ENCODE results near the gene TRAPPC2. TPM values are rescaled to one million over a fixed set of nuclear protein-coding genes. Genes with fewer than 3 reads are reported as not detected.

TRAPPC2 gene
- total RNA-seq, 1 donor = 23.5 TPM

DNA sequence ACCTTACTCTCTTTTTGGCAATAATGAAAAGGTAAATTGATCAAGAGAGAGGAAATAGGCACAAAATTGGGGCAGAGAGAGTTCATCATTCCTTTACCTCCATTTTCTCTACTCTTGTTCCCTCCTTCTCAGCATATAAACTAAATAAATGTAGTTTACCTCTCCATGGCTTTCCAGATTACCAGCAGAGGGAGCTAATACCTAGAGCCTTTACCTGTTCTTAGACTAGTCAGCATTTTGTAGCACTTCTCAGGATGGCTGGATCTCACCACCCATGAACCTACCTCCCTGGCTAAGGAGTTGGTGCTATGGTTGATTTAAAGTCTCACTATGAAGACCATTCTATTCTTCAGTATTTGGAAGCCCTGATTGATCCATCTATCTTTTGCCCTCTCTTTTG lies 15.8 kb upstream of the TRAPPC2 start:
- TF ChIP-seq, protein P1, sequence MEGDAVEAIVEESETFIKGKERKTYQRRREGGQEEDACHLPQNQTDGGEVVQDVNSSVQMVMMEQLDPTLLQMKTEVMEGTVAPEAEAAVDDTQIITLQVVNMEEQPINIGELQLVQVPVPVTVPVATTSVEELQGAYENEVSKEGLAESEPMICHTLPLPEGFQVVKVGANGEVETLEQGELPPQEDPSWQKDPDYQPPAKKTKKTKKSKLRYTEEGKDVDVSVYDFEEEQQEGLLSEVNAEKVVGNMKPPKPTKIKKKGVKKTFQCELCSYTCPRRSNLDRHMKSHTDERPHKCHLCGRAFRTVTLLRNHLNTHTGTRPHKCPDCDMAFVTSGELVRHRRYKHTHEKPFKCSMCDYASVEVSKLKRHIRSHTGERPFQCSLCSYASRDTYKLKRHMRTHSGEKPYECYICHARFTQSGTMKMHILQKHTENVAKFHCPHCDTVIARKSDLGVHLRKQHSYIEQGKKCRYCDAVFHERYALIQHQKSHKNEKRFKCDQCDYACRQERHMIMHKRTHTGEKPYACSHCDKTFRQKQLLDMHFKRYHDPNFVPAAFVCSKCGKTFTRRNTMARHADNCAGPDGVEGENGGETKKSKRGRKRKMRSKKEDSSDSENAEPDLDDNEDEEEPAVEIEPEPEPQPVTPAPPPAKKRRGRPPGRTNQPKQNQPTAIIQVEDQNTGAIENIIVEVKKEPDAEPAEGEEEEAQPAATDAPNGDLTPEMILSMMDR (IDR thresholded peaks at IDR 0.05; ENCODE audit: extremely low read depth, low read depth, low read length) = peak; percentile 68
- no peak overlapping the region for H3K4me3 ChIP-seq (ENCODE audit: insufficient read depth, low read length)

DNA sequence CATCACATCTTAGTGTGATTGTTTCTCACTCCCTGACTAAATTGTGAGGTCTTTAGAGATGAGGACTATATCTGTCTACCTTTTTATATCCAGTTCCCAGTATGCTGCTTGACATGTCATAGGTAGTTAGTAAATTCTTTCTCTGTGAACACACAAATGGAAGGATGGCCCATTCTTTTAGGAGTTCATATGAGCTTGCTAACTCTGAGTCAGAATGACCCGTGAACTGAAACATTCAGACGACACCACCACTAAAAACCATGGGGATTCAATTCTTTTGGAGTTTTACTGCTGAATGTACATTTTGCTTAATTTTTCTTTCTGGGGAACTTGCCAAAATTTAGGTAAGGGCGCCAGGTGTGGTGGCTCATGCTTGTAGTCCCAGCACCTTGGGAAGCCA lies 14.1 kb upstream of the TRAPPC2 start:
- Histone ChIP-seq H2AFZ (ENCODE audit: low read length) (no peak overlapping the region), H3K4me1 (ENCODE audit: insufficient read depth, low read length) (peaks cover 3% of the 10 kb centered on the region), H3K4me3 (ENCODE audit: insufficient read depth, low read length) (no peak overlapping the region), H3K9me3 (ENCODE audit: low read depth, low read length) (no peaks in the 10 kb centered on the region), H3K27ac (ENCODE audit: low read depth, low read length) (peak overlapping the region; percentile 16), H3K27me3 (ENCODE audit: insufficient read depth, low read length) (no peaks in the 10 kb centered on the region), H3K4me2 (ENCODE audit: insufficient read depth, low read length) (no peak overlapping the region), H3K79me2 (ENCODE audit: insufficient read depth, low read length) (no peaks in the 10 kb centered on the region), H4K20me1 (ENCODE audit: insufficient read depth, low read length) (no peaks in the 10 kb centered on the region), H3K36me3 (ENCODE audit: insufficient read depth, low read length) (peaks cover 33% of the 10 kb centered on the region)
- no peak for DNase-seq (ENCODE audit: insufficient read length, low spot score, missing footprints)
- TF ChIP-seq, protein P1 (IDR thresholded peaks at IDR 0.05; ENCODE audit: extremely low read depth, low read depth, low read length) = no peak

More for the DNA sequence above, 15.8 kb upstream of the TRAPPC2 start:
- Histone ChIP-seq H3K79me2 (ENCODE audit: insufficient read depth, low read length) (no peaks in the 10 kb centered on the region), H3K27me3 (ENCODE audit: insufficient read depth, low read length) (no peaks in the 10 kb centered on the region), H4K20me1 (ENCODE audit: insufficient read depth, low read length) (no peaks in the 10 kb centered on the region), H3K9me3 (ENCODE audit: low read depth, low read length) (no peaks in the 10 kb centered on the region), H3K4me1 (ENCODE audit: insufficient read depth, low read length) (peaks cover 3% of the 10 kb centered on the region), H2AFZ (ENCODE audit: low read length) (no peak overlapping the region), H3K36me3 (ENCODE audit: insufficient read depth, low read length) (peaks cover 25% of the 10 kb centered on the region), H3K27ac (ENCODE audit: low read depth, low read length) (no peak overlapping the region), H3K4me2 (ENCODE audit: insufficient read depth, low read length) (no peak overlapping the region)
- DNase-seq (ENCODE audit: insufficient read length, low spot score, missing footprints) = peak; percentile 42

DNA sequence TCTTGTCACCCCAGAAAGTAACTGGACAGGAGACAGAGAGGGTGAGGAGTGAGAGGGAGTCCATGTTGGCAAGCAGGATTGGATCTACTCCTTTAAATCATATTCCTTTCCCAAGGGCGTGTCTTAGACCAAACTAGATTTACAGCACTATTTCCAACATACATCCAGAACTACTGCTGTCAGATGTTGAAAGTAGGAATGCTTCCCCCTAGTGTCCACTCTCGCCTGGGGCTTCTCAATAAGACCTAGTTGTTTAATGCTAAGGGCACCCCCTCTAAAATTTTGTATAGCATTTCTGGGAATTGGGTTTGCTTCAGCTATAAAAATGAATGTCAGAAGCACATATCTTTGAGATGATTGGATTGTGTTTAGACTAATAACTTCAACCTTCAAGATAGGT lies 13.4 kb upstream of the TRAPPC2 start:
- no peak overlapping the region for H2AFZ ChIP-seq (ENCODE audit: low read length)
- H3K4me2 ChIP-seq (ENCODE audit: insufficient read depth, low read length) = no peak overlapping the region
- DNase-seq (ENCODE audit: insufficient read length, low spot score, missing footprints) = peak; percentile 57
- no peak overlapping the region for H3K27ac ChIP-seq (ENCODE audit: low read depth, low read length)
- H3K27me3 ChIP-seq (ENCODE audit: insufficient read depth, low read length) = no peaks in the 10 kb centered on the region
- no peaks in the 10 kb centered on the region for H4K20me1 ChIP-seq (ENCODE audit: insufficient read depth, low read length)
- no peak overlapping the region for H3K4me3 ChIP-seq (ENCODE audit: insufficient read depth, low read length)
- H3K9me3 ChIP-seq (ENCODE audit: low read depth, low read length) = no peaks in the 10 kb centered on the region
- TF ChIP-seq, protein P1 (IDR thresholded peaks at IDR 0.05; ENCODE audit: extremely low read depth, low read depth, low read length) = peak; percentile 72
- peaks cover 33% of the 10 kb centered on the region for H3K36me3 ChIP-seq (ENCODE audit: insufficient read depth, low read length)
- peaks cover 3% of the 10 kb centered on the region for H3K4me1 ChIP-seq (ENCODE audit: insufficient read depth, low read length)
- H3K79me2 ChIP-seq (ENCODE audit: insufficient read depth, low read length) = no peaks in the 10 kb centered on the region

DNA sequence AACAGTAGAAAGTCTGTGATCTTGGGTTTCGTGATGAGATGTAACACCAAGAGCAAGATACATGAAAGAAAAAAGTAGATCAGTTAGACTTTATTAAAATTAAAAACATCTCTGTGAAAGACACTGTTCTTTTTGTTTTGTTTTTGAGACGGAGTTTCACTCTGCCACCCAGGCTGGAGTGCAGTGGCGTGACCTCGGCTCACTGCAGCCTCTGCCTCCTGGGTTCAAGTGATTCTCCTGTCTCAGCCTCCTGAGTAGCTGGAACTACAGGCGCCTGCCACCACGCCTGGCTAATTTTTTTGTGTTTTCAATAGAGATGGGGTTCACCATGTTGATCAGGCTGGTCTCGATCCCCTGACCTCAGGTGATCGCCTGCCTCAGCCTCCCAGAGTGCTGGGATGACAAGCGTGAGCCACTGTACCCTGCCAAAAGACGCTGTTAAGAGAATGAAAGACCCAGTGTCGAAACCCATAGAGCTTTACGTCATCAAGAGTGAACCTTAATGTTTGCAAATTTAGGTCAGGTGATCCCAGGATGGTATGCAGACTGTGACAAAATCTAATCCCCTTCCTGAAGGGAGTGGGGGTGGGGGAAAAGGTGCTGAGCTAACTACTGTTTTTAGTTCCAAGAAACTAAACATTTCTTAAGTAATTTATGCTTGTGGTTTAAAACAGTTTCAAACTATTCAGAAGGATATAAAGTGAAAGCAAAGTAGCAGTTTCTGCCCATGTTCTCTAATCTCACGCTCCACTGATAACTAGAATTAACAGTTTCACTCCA lies 8.2 kb upstream of the TRAPPC2 start:
- Histone ChIP-seq H3K4me3 (ENCODE audit: insufficient read depth, low read length) (no peak overlapping the region), H3K27me3 (ENCODE audit: insufficient read depth, low read length) (no peaks in the 10 kb centered on the region), H4K20me1 (ENCODE audit: insufficient read depth, low read length) (no peaks in the 10 kb centered on the region), H3K4me2 (ENCODE audit: insufficient read depth, low read length) (no peak overlapping the region), H2AFZ (ENCODE audit: low read length) (no peak overlapping the region), H3K4me1 (ENCODE audit: insufficient read depth, low read length) (peaks cover under 1% of the 10 kb centered on the region), H3K9me3 (ENCODE audit: low read depth, low read length) (no peaks in the 10 kb centered on the region), H3K36me3 (ENCODE audit: insufficient read depth, low read length) (peaks cover 30% of the 10 kb centered on the region), H3K79me2 (ENCODE audit: insufficient read depth, low read length) (no peaks in the 10 kb centered on the region), H3K27ac (ENCODE audit: low read depth, low read length) (no peak overlapping the region)
- TF ChIP-seq, protein P1 (IDR thresholded peaks at IDR 0.05; ENCODE audit: extremely low read depth, low read depth, low read length) = no peak
- DNase-seq (ENCODE audit: insufficient read length, low spot score, missing footprints) = no peak
